ENCODE data around the gene KRTAP10-11.

DNA sequence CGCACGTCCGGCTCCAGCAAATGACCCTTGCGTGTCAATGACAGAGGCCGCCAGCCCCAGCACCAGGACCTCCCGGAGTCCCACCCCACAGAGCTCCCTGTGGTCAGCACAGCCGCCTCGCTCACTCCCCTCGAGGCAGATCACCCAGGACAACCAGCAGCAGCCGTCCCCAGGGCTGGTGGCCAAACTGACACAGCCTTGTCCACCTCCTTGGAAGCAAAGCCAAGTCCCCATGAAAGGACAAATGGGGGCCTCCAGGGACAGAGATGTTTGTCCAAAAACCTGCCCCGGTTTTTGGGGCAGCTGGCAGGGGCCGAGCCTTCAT, 6.9 kb upstream of the KRTAP10-11 start:
- TF ChIP-seq, protein P1, sequence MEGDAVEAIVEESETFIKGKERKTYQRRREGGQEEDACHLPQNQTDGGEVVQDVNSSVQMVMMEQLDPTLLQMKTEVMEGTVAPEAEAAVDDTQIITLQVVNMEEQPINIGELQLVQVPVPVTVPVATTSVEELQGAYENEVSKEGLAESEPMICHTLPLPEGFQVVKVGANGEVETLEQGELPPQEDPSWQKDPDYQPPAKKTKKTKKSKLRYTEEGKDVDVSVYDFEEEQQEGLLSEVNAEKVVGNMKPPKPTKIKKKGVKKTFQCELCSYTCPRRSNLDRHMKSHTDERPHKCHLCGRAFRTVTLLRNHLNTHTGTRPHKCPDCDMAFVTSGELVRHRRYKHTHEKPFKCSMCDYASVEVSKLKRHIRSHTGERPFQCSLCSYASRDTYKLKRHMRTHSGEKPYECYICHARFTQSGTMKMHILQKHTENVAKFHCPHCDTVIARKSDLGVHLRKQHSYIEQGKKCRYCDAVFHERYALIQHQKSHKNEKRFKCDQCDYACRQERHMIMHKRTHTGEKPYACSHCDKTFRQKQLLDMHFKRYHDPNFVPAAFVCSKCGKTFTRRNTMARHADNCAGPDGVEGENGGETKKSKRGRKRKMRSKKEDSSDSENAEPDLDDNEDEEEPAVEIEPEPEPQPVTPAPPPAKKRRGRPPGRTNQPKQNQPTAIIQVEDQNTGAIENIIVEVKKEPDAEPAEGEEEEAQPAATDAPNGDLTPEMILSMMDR (IDR thresholded peaks at IDR 0.05; ENCODE audit: low read length) = no peak
- TF ChIP-seq EZH2 (IDR thresholded peaks at IDR 0.05; ENCODE audit: borderline replicate concordance, low read length) = no peak

All from OCI-LY1 (cell line).